Measurements from ENCODE around the gene PTPRM.

DNA sequence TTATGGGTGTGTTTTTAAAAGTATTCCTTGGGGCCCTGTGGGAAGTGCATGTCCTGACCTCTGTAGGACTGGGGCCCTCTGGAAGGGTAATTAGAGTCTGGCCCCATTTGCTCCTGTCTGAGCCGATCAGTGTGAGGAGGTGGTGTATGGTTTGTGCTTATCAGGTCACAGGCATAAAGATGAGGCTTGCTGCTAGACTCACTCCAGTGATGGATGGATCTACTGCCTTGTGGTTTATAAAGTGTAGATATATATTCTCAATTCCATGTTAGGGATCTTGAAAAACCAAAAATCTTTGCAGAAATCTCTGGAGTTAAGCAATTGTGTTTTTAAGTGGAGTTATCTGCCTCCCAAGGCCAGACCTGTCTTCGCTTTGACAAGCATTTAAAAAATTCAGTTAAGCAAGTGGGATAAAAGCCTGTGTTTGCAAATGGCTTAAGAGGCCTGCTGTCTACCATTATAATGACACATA, 182.4 kb downstream of the PTPRM start:
- TF ChIP-seq FOXA1 (IDR thresholded peaks at IDR 0.05) (no peak), CTCF (IDR thresholded peaks at IDR 0.05; ENCODE audit: low read depth, low read length, missing input control) (no peak), RAD21 (IDR thresholded peaks at IDR 0.05) (no peak), JUND (IDR thresholded peaks at IDR 0.05) (no peak), YY1 (IDR thresholded peaks at IDR 0.05) (no peak), TAF1 (conservative IDR thresholded peaks at IDR 0.05) (no peak), HNF4A (conservative IDR thresholded peaks at IDR 0.05) (no peak), RXRA (IDR thresholded peaks at IDR 0.05) (no peak), EGR1 (IDR thresholded peaks at IDR 0.05; ENCODE audit: low read depth in 2 of 2) (no peak)
